GM12891 (cell line): Measurements from ENCODE around the gene TRRAP.

Source experiments
- DNase-seq: peaks from one replicate; pipeline ENCODE4 v3.0.0; 2011; ENCODE audit warnings: low spot score; ENCODE audit not compliant: insufficient read length
- FAIRE-seq: peaks from 2 replicates; lab custom pipeline; 2011; peaks lifted over from hg19 to GRCh38; lab: Jason Lieb, UNC
- PAX5 ChIP-seq: IDR thresholded peaks from 2 replicates; pipeline ENCODE4 v1.6.1; 2011; ENCODE audit warnings: low read length, moderate library complexity, mild to moderate bottlenecking; ENCODE audit not compliant: insufficient read depth, severe bottlenecking
- POLR2A ChIP-seq: IDR thresholded peaks from 2 replicates; pipeline ENCODE4 v1.6.1; 2011; ENCODE audit warnings: low read depth, low read length, control low read depth
- POLR2AphosphoS5 ChIP-seq: IDR thresholded peaks from 2 replicates; pipeline ENCODE4 v1.6.1; 2011; ENCODE audit warnings: low read depth, low read length, control low read depth
- POU2F2 ChIP-seq: IDR thresholded peaks from 2 replicates; pipeline ENCODE4 v1.6.1; 2011; ENCODE audit warnings: low read depth, mild to moderate bottlenecking, control low read depth, low read length, moderate library complexity
- SPI1 ChIP-seq: IDR thresholded peaks from 2 replicates; pipeline ENCODE4 v1.6.1; 2011; ENCODE audit warnings: low read depth, low read length, control low read depth
- TAF1 ChIP-seq: IDR thresholded peaks from 2 replicates; pipeline ENCODE4 v1.6.1; 2011; ENCODE audit warnings: low read depth, low read length, control low read depth

TRRAP gene

DNA sequence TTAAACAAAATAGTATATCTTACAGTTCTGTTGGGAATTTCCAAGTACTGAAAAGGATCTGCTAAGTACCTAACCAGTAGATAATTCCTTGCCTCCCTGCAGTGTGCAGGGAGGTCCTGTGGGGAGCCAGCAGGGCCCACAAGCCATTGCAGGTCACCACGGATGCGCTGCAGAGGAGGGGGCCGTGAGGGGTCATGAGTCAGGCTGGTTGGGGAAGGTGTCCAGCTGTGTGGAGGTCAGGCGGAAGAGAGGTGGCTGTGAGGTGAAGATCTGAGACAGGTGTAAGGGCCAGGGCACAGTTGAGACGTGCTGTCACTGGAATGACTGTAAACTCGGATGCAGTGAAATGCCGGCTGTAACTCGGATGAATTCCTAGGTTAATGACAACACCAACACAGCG, 80.6 kb downstream of the TRRAP start:
- DNase-seq: no peak
- TF ChIP-seq POLR2AphosphoS5 (no peak), POLR2A (no peak), POU2F2 (no peak), SPI1 (no peak), PAX5 (no peak), TAF1 (no peak)
- FAIRE-seq: no peak

DNA sequence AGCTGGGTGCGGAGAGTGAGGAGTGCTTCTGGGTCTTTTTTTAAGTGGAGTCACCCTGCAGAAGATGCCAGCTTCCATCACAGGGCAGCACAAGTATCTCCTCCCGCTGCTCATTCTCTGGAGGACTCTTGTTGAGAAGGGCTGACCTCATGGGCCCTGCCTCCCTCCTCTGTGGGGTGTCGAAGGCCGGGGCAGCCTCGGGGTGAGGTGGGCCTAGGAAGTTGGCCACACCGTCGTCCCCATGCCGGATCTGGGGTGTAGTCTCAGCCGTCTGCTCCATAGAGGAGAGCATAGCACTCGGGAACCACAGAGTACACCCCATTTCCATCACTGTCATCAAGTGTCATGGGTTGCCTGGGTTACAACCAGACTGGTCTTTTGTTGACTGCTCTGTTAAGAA, 85.0 kb downstream of the TRRAP start:
- TF ChIP-seq PAX5: no peak
- TF ChIP-seq TAF1: no peak
- no peak for TF ChIP-seq POLR2A
- no peak for TF ChIP-seq POU2F2
- no peak for TF ChIP-seq POLR2AphosphoS5
- no peak for TF ChIP-seq SPI1
- no peak for FAIRE-seq
- DNase-seq: no peak

DNA sequence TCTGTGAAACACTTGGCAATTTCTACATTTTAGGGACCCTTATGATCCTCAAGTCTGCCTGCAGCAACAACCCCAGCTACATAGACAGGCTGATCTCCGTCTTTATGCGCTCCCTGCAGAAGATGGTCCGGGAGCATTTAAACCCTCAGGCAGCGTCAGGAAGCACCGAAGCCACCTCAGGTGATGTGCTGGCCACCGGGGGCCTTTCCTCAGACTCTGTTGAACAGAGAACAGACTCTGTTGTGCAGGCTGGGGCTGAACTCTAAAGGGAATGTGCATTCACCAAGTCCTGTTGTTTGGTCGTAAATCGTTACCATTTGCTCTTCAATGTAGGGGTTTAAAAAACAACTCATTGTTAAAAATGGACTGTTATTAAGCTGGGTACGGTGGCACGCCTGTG, 86.3 kb downstream of the TRRAP start:
- no peak for DNase-seq
- TF ChIP-seq SPI1: no peak
- no peak for TF ChIP-seq PAX5
- no peak for FAIRE-seq

DNA sequence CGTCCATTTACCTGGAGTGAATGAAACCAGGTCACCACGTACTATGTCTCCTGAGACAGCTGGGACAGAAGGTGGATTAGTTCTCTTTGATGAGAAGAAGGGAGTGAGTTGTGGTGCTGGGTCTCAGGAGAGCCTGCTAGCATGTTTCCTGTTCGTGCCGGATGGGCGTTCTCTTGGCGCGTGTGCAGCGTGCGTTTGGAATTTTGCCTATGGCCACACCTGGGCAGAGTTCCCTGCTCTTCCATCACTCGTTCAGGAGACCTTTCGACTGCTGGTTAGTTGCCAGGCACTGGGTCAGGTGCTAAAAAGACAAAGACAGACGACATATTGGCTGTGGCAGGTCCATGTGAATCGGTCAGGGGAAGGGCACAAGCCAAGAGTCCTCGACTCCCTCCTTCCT, 90.3 kb downstream of the TRRAP start:
- TF ChIP-seq POLR2AphosphoS5 (no peak), PAX5 (no peak), POLR2A (no peak), TAF1 (no peak), POU2F2 (no peak), SPI1 (no peak)
- DNase-seq (no peak), FAIRE-seq (no peak)

DNA sequence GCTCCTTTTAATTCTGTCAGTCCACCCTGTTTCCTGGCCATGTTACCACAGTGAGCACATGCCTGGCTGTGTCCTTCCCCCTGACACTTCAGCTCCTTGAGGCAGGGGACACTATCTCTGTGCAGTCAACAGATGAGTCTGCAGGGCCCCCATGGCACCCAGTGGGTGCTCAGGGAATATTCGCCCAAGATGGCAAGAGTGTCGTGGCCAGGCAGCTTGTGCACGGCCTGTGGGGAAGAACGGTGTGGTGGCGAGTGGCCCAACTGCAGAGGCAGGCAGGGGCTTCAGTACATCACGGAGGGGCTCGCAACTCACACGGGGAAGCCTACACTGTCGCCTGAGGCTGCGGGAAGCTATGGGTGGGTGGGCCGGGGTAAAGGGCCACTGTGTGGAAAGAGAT, 91.1 kb downstream of the TRRAP start:
- DNase-seq (no peak), FAIRE-seq (no peak)
- TF ChIP-seq POLR2AphosphoS5: no peak
- TF ChIP-seq TAF1: no peak
- no peak for TF ChIP-seq POLR2A
- no peak for TF ChIP-seq SPI1
- TF ChIP-seq POU2F2: no peak
- TF ChIP-seq PAX5: no peak

DNA sequence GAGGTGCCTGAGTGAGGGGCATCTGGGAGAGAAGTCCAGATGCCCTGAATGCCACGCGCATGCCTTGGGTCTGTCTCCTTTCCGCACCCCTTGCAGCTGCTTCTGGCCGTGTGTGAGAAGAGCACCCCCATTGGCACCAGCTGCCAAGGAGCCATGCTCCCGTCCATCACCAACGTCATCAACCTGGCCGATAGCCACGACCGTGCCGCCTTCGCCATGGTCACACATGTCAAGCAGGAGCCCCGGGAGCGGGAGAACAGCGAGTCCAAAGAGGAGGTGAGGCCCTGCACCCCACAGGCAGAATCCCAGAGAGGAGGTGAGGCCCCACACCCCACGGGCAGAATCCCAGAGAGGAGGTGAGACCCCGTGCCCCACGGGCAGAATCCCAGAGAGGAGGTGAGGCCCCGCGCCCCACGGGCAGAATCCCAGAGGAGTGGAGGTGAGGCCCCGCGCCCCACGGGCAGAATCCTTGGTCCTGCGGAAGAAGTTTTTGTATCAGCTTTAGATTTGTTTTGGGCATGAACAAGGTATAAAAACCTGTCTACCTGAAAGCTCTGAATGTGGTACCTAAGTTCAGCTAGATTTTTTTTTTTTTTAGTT, 91.8 kb downstream of the TRRAP start:
- DNase-seq (no peak), FAIRE-seq (no peak)
- TF ChIP-seq SPI1 (no peak), POLR2A (no peak), PAX5 (no peak), POLR2AphosphoS5 (no peak), POU2F2 (no peak), TAF1 (no peak)

DNA sequence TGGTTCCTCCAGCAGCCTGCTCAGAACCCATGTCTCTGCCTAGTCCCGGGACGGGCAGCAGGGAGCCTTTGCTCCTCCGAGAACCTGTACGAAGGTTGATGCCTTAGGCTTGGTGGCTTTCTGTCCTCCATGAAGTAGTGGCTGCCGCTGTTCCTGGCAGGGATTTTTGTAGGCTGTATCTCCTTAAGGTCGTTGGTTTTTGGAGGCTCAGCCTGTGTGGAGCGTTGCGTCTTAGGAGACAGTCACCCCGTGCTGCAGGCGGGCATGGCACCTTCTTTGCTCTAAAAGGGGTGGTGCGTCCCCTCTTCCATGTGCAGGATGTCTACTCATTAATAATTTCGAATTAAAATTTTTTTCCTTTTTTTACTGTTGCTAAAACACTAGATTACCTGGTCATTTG, 92.5 kb downstream of the TRRAP start:
- TF ChIP-seq TAF1 (no peak), POU2F2 (no peak), POLR2A (no peak), POLR2AphosphoS5 (no peak), SPI1 (no peak), PAX5 (no peak)
- FAIRE-seq (no peak), DNase-seq (no peak)

DNA sequence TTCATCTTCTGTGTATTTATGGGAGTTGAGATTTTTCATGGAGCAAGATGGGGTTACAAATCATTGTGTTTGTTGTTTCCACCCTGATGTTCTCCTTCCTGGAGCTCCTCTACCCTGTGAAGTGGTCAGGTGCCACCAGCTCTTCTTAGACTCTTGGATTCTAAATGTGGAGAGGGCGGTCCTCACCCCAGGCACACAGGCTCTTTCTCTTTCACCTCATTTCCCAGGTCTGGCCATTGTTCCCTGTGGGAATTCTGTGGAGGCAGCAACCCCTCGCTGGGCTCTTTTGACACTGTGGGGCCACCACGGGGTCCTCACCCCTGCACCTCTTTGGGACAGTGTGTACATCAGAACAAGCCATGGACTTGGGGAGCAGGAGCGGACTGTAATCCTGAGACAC, 95.9 kb downstream of the TRRAP start:
- no peak for FAIRE-seq
- TF ChIP-seq POLR2A: no peak
- no peak for TF ChIP-seq POU2F2
- no peak for TF ChIP-seq POLR2AphosphoS5
- TF ChIP-seq TAF1: no peak

DNA sequence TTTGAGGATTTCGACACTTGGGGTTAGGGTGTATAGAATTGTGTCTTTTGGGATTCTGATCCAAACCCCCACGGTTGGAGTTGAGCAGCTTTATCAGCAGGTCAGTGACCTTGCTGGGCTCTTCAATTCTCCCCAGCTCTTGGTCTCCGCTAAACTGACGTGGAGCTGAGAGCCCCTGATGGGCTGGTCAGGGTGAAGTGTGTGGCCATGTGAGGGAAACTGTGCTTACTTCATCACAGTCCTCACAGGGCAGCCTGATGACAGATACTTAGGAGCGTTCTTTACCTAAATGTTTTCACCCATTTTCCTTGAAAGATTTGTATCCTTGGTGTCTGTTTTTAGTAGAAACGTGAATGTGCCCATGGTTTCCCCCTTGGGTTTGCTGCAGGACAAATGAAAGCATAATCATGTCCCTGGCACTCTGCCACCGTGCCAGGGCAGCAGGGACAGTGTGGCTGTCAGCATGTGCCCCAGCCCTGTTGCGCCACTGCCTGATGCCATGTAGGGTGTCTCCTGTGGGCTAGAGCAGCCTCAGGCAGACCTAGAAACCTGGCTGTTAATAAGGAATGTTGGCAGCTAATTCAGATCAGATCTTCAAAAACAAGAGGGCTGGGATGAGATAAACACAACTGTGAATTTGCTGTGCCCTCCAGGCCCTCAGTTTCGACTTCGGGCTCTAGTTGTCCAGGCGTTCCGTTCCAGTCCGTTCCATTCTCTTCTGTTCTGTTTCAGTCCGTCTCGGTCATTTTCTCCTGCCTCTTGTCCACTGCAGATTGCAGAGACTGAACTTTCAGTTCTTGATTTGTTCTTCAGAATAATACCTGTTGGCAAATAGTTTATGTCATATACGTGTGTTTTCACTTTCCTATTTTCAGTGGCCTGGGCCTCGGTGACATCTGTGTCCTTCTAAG, 96.8 kb downstream of the TRRAP start:
- no peak for FAIRE-seq
- TF ChIP-seq POLR2A: no peak
- no peak for DNase-seq

More for the DNA sequence above, 95.9 kb downstream of the TRRAP start:
- DNase-seq: no peak
